Karpas-422 (cell line): Measurements from ENCODE around the gene ERBB4. TPM values are rescaled to one million over a fixed set of nuclear protein-coding genes. Genes with fewer than 3 reads are reported as not detected.

Source experiments
- DNase-seq: peaks from one replicate; pipeline ENCODE4 v3.0.0-alpha.2; 2015
- H2AFZ ChIP-seq: fragments of 200-600 bp; sonication (generic); 2 replicates; pipeline ENCODE4 v1.6.1; 2014; ENCODE audit warnings: antibody characterized with exemption, low read length, mixed read lengths
- H3K27ac ChIP-seq: fragments of 200-600 bp; sonication (generic); 2 replicates; pipeline ENCODE4 v1.5.1; 2014; ENCODE audit warnings: mild to moderate bottlenecking, low read length, moderate library complexity
- H3K27me3 ChIP-seq: fragments of 200-600 bp; sonication (generic); 2 replicates; pipeline ENCODE4 v1.6.1; 2014; ENCODE audit warnings: low read length, mixed read lengths
- H3K36me3 ChIP-seq: fragments of 200-600 bp; sonication (generic); 2 replicates; pipeline ENCODE4 v1.6.1; 2014; ENCODE audit warnings: low read length, mixed read lengths; ENCODE audit not compliant: insufficient read depth
- H3K4me1 ChIP-seq: fragments of 200-600 bp; sonication (generic); 2 replicates; pipeline ENCODE4 v1.6.1; 2014; ENCODE audit warnings: mild to moderate bottlenecking, low read length, mixed read lengths
- H3K4me2 ChIP-seq: fragments of 200-600 bp; sonication (generic); 2 replicates; pipeline ENCODE4 v1.6.1; 2014; ENCODE audit warnings: low read length, low read depth, mild to moderate bottlenecking; ENCODE audit not compliant: poor library complexity, severe bottlenecking
- H3K4me3 ChIP-seq: fragments of 200-600 bp; sonication (generic); 2 replicates; pipeline ENCODE4 v1.5.1; 2014; ENCODE audit warnings: mild to moderate bottlenecking, antibody characterized with exemption, low read length, mixed read lengths
- H3K79me2 ChIP-seq: fragments of 200-600 bp; sonication (generic); 2 replicates; pipeline ENCODE4 v1.6.1; 2014; ENCODE audit warnings: mild to moderate bottlenecking, low read length, mixed read lengths
- H3K9ac ChIP-seq: fragments of 200-600 bp; sonication (generic); 2 replicates; pipeline ENCODE4 v1.6.0; 2014; ENCODE audit warnings: low read length
- H3K9me2 ChIP-seq: fragments of 200-600 bp; sonication (generic), shearing (Covaris generic); replicated peaks from 2 replicates; pipeline ENCODE4 v1.6.0; 2014; ENCODE audit warnings: mild to moderate bottlenecking, low read length, moderate library complexity; ENCODE audit not compliant: insufficient read depth
- H3K9me3 ChIP-seq: fragments of 300-700, 200-600 bp; sonication (generic); 2 replicates; pipeline ENCODE4 v1.6.1; 2014; ENCODE audit warnings: low read length, mixed read lengths
- H4K20me1 ChIP-seq: fragments of 200-600 bp; sonication (generic); 2 replicates; pipeline ENCODE4 v1.6.1; 2014; ENCODE audit warnings: mild to moderate bottlenecking, antibody characterized with exemption, low read length, low read depth; ENCODE audit not compliant: insufficient read depth
- total RNA-seq: library from RNA; depleted of rRNA; stranded (reverse); fragments of >200 nt; shearing (Covaris generic); gene quantifications from 2 replicates; pipeline ENCODE4 v1.2.3, GENCODE V29; 2014; ENCODE audit warnings: low replicate concordance

ERBB4 gene
- total RNA-seq, 1 experiment from 2014 or later, result not detected

DNA sequence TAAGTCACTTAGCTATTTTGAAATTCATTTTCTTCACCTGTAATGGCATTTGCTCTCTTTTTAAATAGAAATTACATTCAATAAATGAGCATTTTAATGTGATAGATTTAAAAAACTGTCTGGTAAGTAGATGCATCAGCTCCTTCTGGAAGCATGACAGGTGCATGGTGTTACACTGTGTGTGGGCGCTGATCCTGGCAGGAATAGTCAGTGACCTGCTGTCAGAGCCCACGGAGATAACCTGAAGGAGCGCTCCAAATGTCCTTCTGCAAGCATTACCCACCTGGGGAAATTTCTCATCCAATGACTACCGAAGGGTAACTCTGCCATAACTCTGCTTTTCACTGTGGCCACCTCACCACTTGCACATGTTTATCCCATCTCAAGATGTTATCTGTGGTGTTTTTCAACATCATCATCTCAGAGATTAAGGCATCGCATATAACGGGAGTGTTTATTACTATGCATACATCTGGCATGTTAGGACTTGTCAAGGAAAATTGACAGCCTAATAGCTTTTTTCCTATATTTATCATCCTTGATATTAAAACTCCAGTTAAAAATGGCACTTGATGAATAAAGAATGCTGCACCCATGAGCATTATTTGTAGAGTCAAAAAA, 637.3 kb downstream of the ERBB4 start:
- Histone ChIP-seq H4K20me1 (no peaks in the 10 kb centered on the region), H3K27ac (no peak overlapping the region), H3K27me3 (no peaks in the 10 kb centered on the region), H3K4me1 (no peaks in the 10 kb centered on the region), H3K9me3 (peaks cover 7% of the 10 kb centered on the region; the same call in 1 of the 2 replicates), H3K36me3 (no peaks in the 10 kb centered on the region), H3K4me3 (no peak overlapping the region), H3K79me2 (no peaks in the 10 kb centered on the region), H3K9ac (no peak overlapping the region), H2AFZ (no peak overlapping the region), H3K9me2 (no peaks in the 10 kb centered on the region), H3K4me2 (no peak overlapping the region)
- no peak for DNase-seq

DNA sequence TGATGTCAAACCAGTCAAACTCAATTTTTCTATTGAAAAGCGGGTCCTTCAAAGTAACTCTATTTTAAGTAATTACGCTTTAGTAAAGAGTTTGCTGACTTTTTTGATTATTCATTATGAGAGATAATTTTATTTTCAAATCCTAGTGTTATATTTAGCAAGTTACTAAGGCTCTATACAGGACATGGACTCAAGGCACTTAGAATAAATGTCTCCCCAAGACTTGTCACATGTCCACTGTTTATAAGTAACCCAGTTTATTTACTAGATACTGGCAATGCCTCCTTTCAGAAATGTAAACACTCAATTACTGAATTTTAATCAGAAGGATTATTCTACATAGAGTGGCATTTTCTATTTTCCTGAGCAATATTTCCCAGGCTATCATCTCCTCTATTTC, 638.1 kb downstream of the ERBB4 start:
- no peak for DNase-seq
- H3K4me2 ChIP-seq, result no peak overlapping the region
- H3K9me3 ChIP-seq, result peaks cover 7% of the 10 kb centered on the region; the same call in 1 of the 2 replicates
- H3K9ac ChIP-seq, result no peak overlapping the region
- H3K79me2 ChIP-seq, result no peaks in the 10 kb centered on the region
- no peaks in the 10 kb centered on the region for H3K27me3 ChIP-seq
- no peak overlapping the region for H3K4me3 ChIP-seq
- H3K9me2 ChIP-seq, result no peaks in the 10 kb centered on the region
- no peaks in the 10 kb centered on the region for H3K4me1 ChIP-seq
- no peaks in the 10 kb centered on the region for H3K36me3 ChIP-seq
- H3K27ac ChIP-seq, result no peak overlapping the region
- no peaks in the 10 kb centered on the region for H4K20me1 ChIP-seq
- H2AFZ ChIP-seq, result no peak overlapping the region

DNA sequence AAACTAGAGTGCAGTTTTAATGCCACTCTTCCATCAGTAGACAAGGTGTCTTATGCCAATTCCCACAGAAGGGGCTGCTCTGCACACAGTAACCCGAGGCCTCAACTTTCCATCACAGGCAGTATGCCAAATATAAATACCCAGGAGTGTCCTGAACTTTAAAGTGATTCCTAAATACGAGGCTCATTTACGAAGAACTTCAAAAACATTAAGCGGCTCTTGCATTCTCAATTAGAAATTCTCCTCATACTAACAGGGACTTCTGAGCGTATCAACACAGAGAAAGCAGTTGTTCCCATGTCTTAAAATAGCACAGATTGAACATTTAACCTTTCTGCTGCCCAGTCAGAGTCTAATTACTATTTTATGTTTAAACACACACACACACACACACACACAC, 638.6 kb downstream of the ERBB4 start:
- no peak for DNase-seq
- Histone ChIP-seq H2AFZ (no peak overlapping the region), H3K9me2 (no peaks in the 10 kb centered on the region), H3K27ac (no peak overlapping the region), H3K27me3 (no peaks in the 10 kb centered on the region), H3K79me2 (no peaks in the 10 kb centered on the region), H3K9ac (no peak overlapping the region), H3K9me3 (peaks cover 10% of the 10 kb centered on the region), H3K4me1 (no peaks in the 10 kb centered on the region), H4K20me1 (no peaks in the 10 kb centered on the region), H3K4me3 (no peak overlapping the region), H3K36me3 (no peaks in the 10 kb centered on the region), H3K4me2 (no peak overlapping the region)

DNA sequence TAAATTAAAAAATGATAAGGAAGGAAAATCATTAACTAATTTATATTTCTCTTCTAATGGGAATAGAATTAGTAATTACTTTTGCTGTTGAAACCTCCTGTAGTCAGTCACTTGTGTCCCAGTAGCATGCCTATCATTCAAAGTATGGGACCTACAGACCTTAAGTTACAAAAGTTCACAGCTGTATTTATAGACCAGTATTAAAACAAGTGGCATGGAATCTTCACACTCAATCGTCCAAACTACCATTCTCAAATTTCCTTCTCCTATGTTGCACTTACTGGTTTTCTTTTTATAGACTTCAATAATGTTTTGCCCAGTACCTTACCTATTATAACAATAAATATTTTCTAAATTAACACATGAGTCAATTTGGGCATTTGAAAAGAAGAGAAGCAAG, 639.9 kb downstream of the ERBB4 start:
- no peaks in the 10 kb centered on the region for H4K20me1 ChIP-seq
- H2AFZ ChIP-seq, result no peak overlapping the region
- H3K79me2 ChIP-seq, result no peaks in the 10 kb centered on the region
- H3K36me3 ChIP-seq, result no peaks in the 10 kb centered on the region
- no peak for DNase-seq
- no peaks in the 10 kb centered on the region for H3K4me1 ChIP-seq
- H3K4me2 ChIP-seq, result no peak overlapping the region
- H3K27me3 ChIP-seq, result no peaks in the 10 kb centered on the region
- H3K4me3 ChIP-seq, result no peak overlapping the region
- no peak overlapping the region for H3K9ac ChIP-seq
- peaks cover 14% of the 10 kb centered on the region for H3K9me3 ChIP-seq
- no peak overlapping the region for H3K27ac ChIP-seq
- H3K9me2 ChIP-seq, result no peaks in the 10 kb centered on the region

DNA sequence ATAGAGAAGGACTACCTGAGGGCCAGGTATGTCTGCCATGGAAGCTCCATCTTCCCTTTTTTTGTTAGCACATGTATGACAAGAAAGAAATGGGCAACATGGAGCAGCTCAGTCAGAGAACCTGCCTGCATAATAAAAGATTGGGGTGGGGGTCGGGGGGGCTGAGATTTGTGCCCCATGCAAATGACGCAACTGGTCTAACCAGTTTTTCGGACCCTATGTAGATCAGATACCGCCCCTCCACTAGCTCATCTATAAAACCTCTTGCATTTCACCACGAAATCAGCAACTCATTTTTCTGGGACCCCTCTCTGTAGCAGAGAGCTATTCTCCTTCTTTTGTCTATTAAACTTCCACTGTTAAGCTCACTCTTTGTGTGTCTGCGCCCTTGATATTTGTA, 657.2 kb downstream of the ERBB4 start:
- H4K20me1 ChIP-seq, result no peaks in the 10 kb centered on the region
- H3K9ac ChIP-seq, result no peak overlapping the region
- H3K27ac ChIP-seq, result no peak overlapping the region
- no peaks in the 10 kb centered on the region for H3K9me2 ChIP-seq
- no peak overlapping the region for H2AFZ ChIP-seq
- H3K4me3 ChIP-seq, result no peak overlapping the region
- H3K79me2 ChIP-seq, result no peaks in the 10 kb centered on the region
- no peaks in the 10 kb centered on the region for H3K4me1 ChIP-seq
- DNase-seq, result no peak
- no peak overlapping the region for H3K4me2 ChIP-seq
- H3K27me3 ChIP-seq, result no peaks in the 10 kb centered on the region
- no peaks in the 10 kb centered on the region for H3K36me3 ChIP-seq
- peaks cover 13% of the 10 kb centered on the region; the same call in 1 of the 2 replicates for H3K9me3 ChIP-seq

DNA sequence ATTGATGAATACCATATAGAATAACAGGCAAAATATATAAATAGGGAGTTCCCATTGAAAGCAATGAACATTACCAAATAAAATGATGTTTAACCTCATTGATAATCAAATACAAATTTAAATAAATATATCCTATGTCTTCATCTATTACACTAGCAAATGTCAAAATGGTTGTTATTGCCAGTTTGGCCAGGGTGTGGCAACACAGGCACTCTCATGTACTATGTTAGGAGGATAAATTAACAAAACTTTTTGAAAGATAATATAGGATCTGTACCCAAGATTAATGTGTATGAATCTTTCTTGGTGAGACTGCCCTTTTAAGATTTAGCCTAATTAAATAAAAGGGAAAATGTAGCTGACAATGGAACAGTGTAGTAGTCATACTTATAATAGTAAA, 659.3 kb downstream of the ERBB4 start:
- H3K4me3 ChIP-seq, result no peak overlapping the region
- no peak overlapping the region for H2AFZ ChIP-seq
- H3K9me2 ChIP-seq, result no peaks in the 10 kb centered on the region
- no peaks in the 10 kb centered on the region for H3K4me1 ChIP-seq
- H3K27me3 ChIP-seq, result no peaks in the 10 kb centered on the region
- no peak overlapping the region for H3K4me2 ChIP-seq
- no peaks in the 10 kb centered on the region for H3K79me2 ChIP-seq
- no peak overlapping the region for H3K9ac ChIP-seq
- no peak overlapping the region for H3K27ac ChIP-seq
- H4K20me1 ChIP-seq, result no peaks in the 10 kb centered on the region
- no peak for DNase-seq
- no peaks in the 10 kb centered on the region for H3K36me3 ChIP-seq
- H3K9me3 ChIP-seq, result peaks cover 11% of the 10 kb centered on the region; the same call in 1 of the 2 replicates

DNA sequence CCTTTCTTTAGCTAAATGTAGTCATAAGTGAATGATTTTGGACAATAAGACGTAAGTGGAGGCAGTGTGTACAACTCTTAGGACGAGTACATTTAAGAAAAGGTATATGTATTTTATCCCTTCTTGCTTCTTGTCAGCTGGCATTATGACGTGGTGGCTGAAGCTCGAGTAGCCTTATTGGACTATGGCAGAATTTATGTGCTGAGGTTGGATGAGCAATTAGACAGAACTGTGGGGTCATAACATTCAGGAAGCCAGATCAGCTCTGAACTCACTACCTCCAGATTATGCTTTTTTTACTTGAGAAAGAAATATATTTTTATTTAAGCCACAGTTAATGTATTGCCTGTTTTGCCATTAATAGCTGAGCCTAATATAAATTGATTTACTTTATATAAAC, 661.5 kb downstream of the ERBB4 start:
- Histone ChIP-seq H3K4me1 (no peaks in the 10 kb centered on the region), H3K9me3 (peaks cover 8% of the 10 kb centered on the region; the same call in 1 of the 2 replicates), H4K20me1 (no peaks in the 10 kb centered on the region), H3K9me2 (no peaks in the 10 kb centered on the region), H3K4me3 (no peak overlapping the region), H3K27me3 (no peaks in the 10 kb centered on the region), H3K9ac (no peak overlapping the region), H3K79me2 (no peaks in the 10 kb centered on the region), H3K4me2 (no peak overlapping the region), H3K36me3 (no peaks in the 10 kb centered on the region), H3K27ac (no peak overlapping the region), H2AFZ (no peak overlapping the region)
- no peak for DNase-seq

DNA sequence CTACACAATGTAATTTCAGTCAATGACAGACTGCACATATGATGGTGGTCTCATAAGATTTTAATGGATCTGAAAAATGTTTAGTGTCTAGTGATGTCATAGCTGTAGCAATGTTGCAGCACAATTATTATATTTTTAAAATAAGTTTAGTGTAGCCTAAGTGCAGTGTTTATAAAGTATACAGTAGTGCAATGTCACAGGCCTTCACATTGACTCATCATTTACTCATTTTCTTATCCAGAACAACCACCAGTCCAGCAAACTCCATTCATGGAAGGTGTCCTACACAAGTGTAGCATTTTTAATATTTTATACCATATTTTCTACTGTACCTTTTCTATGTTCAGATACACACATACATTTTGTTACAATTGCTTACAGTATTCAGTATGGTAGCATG, 663.1 kb downstream of the ERBB4 start:
- no peak overlapping the region for H3K9ac ChIP-seq

More for the DNA sequence above, 663.1 kb downstream of the ERBB4 start:
- Histone ChIP-seq H4K20me1 (no peaks in the 10 kb centered on the region), H3K27ac (no peak overlapping the region), H3K4me3 (no peak overlapping the region), H3K9me3 (peaks cover 7% of the 10 kb centered on the region; the same call in 1 of the 2 replicates), H3K9me2 (0 out of 2 replicates have a peak, but pooled peaks cover 3% of the 10 kb centered on the region), H3K27me3 (no peaks in the 10 kb centered on the region), H3K36me3 (no peaks in the 10 kb centered on the region), H2AFZ (no peak overlapping the region), H3K79me2 (no peaks in the 10 kb centered on the region), H3K4me1 (no peaks in the 10 kb centered on the region), H3K4me2 (no peak overlapping the region)
- no peak for DNase-seq
